Spleen (tissue), 11 donors: ENCODE results near the gene ACOX2. TPM values are rescaled to one million over a fixed set of nuclear protein-coding genes. Genes with fewer than 3 reads are reported as not detected.

Experiments used
- DNase-seq: peaks from one replicate; pipeline ENCODE4 v3.0.0-alpha.2; 2020
- H3K27ac ChIP-seq, 8 donors: fragments of 200-600 bp; sonication (generic) in 7 of 8; 1 replicate in 4 of 8; 2 replicates in 4 of 8; pipeline versions ENCODE4 v1.5.0 to v1.8.0; 2016 to 2021; ENCODE audit warnings: inconsistent platforms in 4 of 8, mild to moderate bottlenecking in 4 of 8, moderate library complexity in 1 of 8
- H3K27me3 ChIP-seq, 7 donors: fragments of 200-600 bp; sonication (generic) in 6 of 7; replicated peaks in 1 of 7; 1 replicate in 4 of 7; 2 replicates in 3 of 7; pipeline versions ENCODE4 v1.5.0 to v1.8.0; 2016 to 2021; ENCODE audit warnings: inconsistent platforms in 3 of 7, mild to moderate bottlenecking in 1 of 7
- H3K36me3 ChIP-seq, 6 donors: fragments of 200-600 bp; sonication (generic) in 5 of 6; 1 replicate in 4 of 6; 2 replicates in 2 of 6; pipeline versions ENCODE4 v1.5.0 to v1.8.0; 2016 to 2021; ENCODE audit warnings: inconsistent platforms in 2 of 6
- H3K4me1 ChIP-seq, 6 donors: fragments of 200-600 bp; sonication (generic) in 5 of 6; 1 replicate in 3 of 6; 2 replicates in 3 of 6; pipeline versions ENCODE4 v1.5.0 to v1.8.0; 2016 to 2021; ENCODE audit warnings: inconsistent platforms in 3 of 6
- H3K4me3 ChIP-seq, 8 donors: fragments of 200-600 bp; sonication (generic) in 7 of 8; 1 replicate in 4 of 8; 2 replicates in 4 of 8; pipeline versions ENCODE4 v1.5.0 to v1.8.0; 2016 to 2021; ENCODE audit warnings: inconsistent platforms in 4 of 8, mild to moderate bottlenecking in 4 of 8, moderate library complexity in 2 of 8
- H3K9me3 ChIP-seq, 8 donors: fragments of 200-600 bp; sonication (generic) in 7 of 8; 1 replicate in 4 of 8; 2 replicates in 4 of 8; pipeline versions ENCODE4 v1.5.0 to v1.8.0; 2016 to 2021; ENCODE audit warnings: inconsistent platforms in 4 of 8
- CTCF ChIP-seq, 11 experiments: fragments of 200-600 bp in 7 of 11; fragments of 450-650 bp in 4 of 11; sonication (generic) in 4 of 11; IDR thresholded peaks in 8 of 11; conservative IDR thresholded peaks in 3 of 11; 1 replicate in 7 of 11; 2 replicates in 4 of 11; pipeline versions ENCODE4 v1.4.0 to v1.8.0; 2016 to 2021; ENCODE audit warnings: antibody characterized with exemption in 11 of 11, inconsistent platforms in 4 of 11, mild to moderate bottlenecking in 1 of 11
- POLR2A ChIP-seq, 3 donors: fragments of 450-650 bp; IDR thresholded peaks; one replicate each; pipeline ENCODE4 v1.5.1; 2017; ENCODE audit warnings: antibody characterized with exemption in 3 of 3, mild to moderate bottlenecking in 1 of 3
- POLR2AphosphoS5 ChIP-seq, 3 donors: sonication (generic); formaldehyde crosslinking; IDR thresholded peaks; one replicate each; pipeline ENCODE4 v1.5.1; 2017; ENCODE audit warnings: antibody characterized with exemption in 3 of 3
- WGBS, 5 donors: extraction: QIAGEN DNeasy Blood & Tissue Kit in 3 of 5; methylation state at CpG; one replicate each; pipeline versions ENCODE4 v1.1.5 to v1.1.7; 2013 to 2018; 5-methylcytosine and 5-hydroxymethylcytosine counted together
- intact Hi-C: fragments of 100-400 bp; cut with DNase I; formaldehyde crosslinking; loops from one replicate; pipeline ENCODE4 v1.15.0; 2023; ENCODE audit warnings: low total_unique reads
- polyA plus RNA-seq, 3 donors: library from polyadenylated mRNA; stranded (reverse); fragments of 200-250 nt; gene quantifications; one replicate each; pipeline ENCODE4 v1.2.1, GENCODE V29; 2013
- total RNA-seq, 7 donors: library from RNA; depleted of rRNA in 3 of 7; stranded (reverse); fragments of >200 nt in 3 of 7; fragmentation: NEBNext Ultra II Directional in 4 of 7; extraction: Animal tissue kit (Norgen Biotek cat#: 25700) in 4 of 7; gene quantifications; one replicate each; pipeline versions ENCODE4 v1.1.0 to v1.2.1, GENCODE V29; 2016 to 2021
- donor health status: healthy with polysubstance abuse.
- donor health status: DM: no; HTN: no; CAD: no; lungs with moderate emphysema.
- donor health status: DM: no; HTN: no; CAD: no.
- donor health status: Bipolar disorder and iron deficiency.
- donor health status: healthy.
- donor health status: DM: no; HTN: no; CAD: no.
- donor health status: DM: yes; HTN: yes; CAD: no.

ACOX2 gene
- total and polyA plus RNA-seq, 10 donors: 1.3 to 11.5 (median 5.0) TPM

- DNase-seq: no peak
- H3K27me3 ChIP-seq: no peaks in the 10 kb centered on the region
- TF ChIP-seq POLR2A (IDR thresholded peaks at IDR 0.05) (no peak), POLR2AphosphoS5 (IDR thresholded peaks at IDR 0.05) (no peak), CTCF (IDR thresholded peaks at IDR 0.05 in 8 of 11, conservative IDR thresholded peaks at IDR 0.05 in 3 of 11) (no peak)
- 78 to 98% (median 87%) methylated on average over 5 of the region's 5 CpGs for WGBS, 5 donors
- H3K4me3 ChIP-seq: no peak overlapping the region
- H3K27ac ChIP-seq: no peak overlapping the region
- intact Hi-C loops: no loop called here
- H3K36me3 ChIP-seq: peaks cover 0 to 20% (median 0%) of the 10 kb centered on the region in 6 donors
- no peaks in the 10 kb centered on the region for H3K9me3 ChIP-seq
- no peaks in the 10 kb centered on the region for H3K4me1 ChIP-seq
Observed at GRCh38 chr3:58559586-58559985, 22.6 kb upstream of the ACOX2 start.

- H3K36me3 ChIP-seq: peaks cover 0 to 3% (median 0%) of the 10 kb centered on the region in 6 donors
- H3K9me3 ChIP-seq: peaks cover 0 to under 1% (median 0%) of the 10 kb centered on the region in 8 donors
- WGBS, 5 donors: 87 to 94% (median 92%) methylated on average over 6 of the region's 6 CpGs
- no peak overlapping the region for H3K27ac ChIP-seq
- H3K4me3 ChIP-seq: no peak overlapping the region
- no peak for TF ChIP-seq POLR2AphosphoS5 (IDR thresholded peaks at IDR 0.05)
- no peak for TF ChIP-seq CTCF (IDR thresholded peaks at IDR 0.05 in 8 of 11, conservative IDR thresholded peaks at IDR 0.05 in 3 of 11)
- no peak for TF ChIP-seq POLR2A (IDR thresholded peaks at IDR 0.05)
- intact Hi-C loops: no loop called here
- no peaks in the 10 kb centered on the region for H3K4me1 ChIP-seq
- no peak for DNase-seq
- no peaks in the 10 kb centered on the region for H3K27me3 ChIP-seq
Observed at GRCh38 chr3:58557491-58557890, 20.5 kb upstream of the ACOX2 start.

- 61 to 75% (median 68%) methylated on average over 6 of the region's 6 CpGs for WGBS, 5 donors
- no peaks in the 10 kb centered on the region for H3K36me3 ChIP-seq
- H3K9me3 ChIP-seq: peaks cover 0 to 8% (median 0%) of the 10 kb centered on the region in 8 donors
- H3K27ac ChIP-seq: no peak overlapping the region
- DNase-seq: no peak
- intact Hi-C loops: no loop called here
- TF ChIP-seq CTCF (IDR thresholded peaks at IDR 0.05 in 8 of 11, conservative IDR thresholded peaks at IDR 0.05 in 3 of 11) (no peak), POLR2AphosphoS5 (IDR thresholded peaks at IDR 0.05) (no peak), POLR2A (IDR thresholded peaks at IDR 0.05) (no peak)
- H3K4me1 ChIP-seq: no peaks in the 10 kb centered on the region
- no peak overlapping the region for H3K4me3 ChIP-seq
- H3K27me3 ChIP-seq: no peaks in the 10 kb centered on the region
Observed at GRCh38 chr3:58556761-58557221, 19.8 kb upstream of the ACOX2 start.

GRCh38 chr3:58556001-58556400, 19.0 kb upstream of the ACOX2 start:
- Histone ChIP-seq H3K4me3 (no peak overlapping the region), H3K9me3 (peaks cover 0 to 14% (median 0%) of the 10 kb centered on the region in 8 donors), H3K4me1 (no peaks in the 10 kb centered on the region), H3K27me3 (no peaks in the 10 kb centered on the region), H3K36me3 (no peaks in the 10 kb centered on the region), H3K27ac (no peak overlapping the region)
- 87 to 90% (median 90%) methylated on average over 5 of the region's 5 CpGs for WGBS, 5 donors
- DNase-seq: no peak
- TF ChIP-seq CTCF (IDR thresholded peaks at IDR 0.05 in 8 of 11, conservative IDR thresholded peaks at IDR 0.05 in 3 of 11) (no peak), POLR2AphosphoS5 (IDR thresholded peaks at IDR 0.05) (no peak), POLR2A (IDR thresholded peaks at IDR 0.05) (no peak)
- intact Hi-C loops: no loop called here
